ENCODE data around the gene AFF3.

AFF3 gene

DNA sequence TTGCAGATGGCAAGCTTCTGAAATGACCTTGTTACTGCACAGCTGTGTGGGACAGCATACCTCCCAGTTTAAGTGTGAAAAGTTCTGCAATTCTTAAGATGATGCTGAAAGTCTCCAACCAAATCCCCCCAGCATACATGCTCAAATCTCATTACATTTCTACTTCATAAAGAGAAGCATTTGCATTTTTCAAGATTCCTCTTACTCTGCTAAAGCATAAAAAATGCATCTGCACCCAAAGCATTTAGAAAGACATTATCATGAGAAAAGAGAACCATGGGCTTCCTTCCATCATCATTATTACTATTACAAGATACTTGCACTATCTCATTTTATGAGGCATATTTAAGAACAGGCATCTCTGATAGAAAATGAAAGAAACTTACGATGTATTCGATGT is 415.7 kb downstream of the AFF3 start:
- DNase-seq = no peak

DNA sequence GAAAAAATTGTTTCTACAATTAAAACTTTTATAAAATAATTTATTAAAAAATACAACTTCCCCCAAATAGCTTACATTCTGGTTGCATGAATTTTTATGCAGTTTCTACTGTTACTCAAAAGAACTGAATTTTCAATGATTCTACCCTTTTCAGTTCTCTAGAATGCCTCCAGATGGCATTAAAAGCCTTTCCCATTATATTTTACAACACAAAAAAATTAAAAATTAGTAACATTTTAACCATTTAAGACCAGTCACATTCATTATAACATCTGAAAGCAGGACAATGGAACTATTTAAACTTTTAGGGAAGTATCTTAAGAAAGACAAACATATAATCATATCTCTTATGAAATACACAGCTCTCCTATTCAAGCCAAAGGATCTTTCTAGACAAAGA is 416.6 kb downstream of the AFF3 start:
- no peak for DNase-seq

DNA sequence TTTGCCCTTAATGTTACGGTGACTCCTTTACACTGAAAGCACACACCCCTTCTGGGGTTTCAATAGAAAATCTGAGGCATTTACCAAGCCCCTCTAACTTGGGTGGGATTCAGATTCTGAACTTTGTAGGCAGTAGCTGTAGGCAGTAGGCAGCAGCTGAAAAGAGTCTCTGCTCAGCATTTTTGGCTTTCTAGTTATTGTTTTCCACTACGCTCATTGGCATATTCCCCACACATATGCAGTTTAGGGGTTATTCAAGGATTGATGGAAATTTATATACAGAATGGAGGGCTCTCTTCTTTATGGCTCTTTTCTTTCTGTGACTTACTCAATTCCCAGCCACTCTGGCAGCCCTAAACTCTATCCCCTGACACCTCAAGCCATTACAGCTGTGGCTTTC is 419.9 kb downstream of the AFF3 start:
- DNase-seq = no peak

DNA sequence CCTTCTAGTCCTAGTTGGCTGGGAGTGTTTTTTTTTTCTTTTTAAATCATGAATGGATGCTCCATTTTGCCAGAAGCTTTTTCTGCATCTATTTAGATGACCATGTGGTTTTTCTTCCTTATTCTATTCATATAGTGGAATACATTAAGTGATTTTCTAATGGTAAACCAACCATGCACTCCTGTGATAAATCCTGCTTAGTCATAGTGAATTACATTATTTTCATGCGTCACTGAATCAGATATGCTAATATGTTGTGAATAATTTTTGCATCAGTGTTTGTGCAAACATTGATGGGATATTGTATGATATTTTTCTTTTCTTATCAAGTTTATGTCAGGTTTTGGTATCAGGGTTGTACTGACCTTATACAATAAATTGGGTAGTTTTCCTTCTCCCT is 423.3 kb downstream of the AFF3 start:
- DNase-seq = no peak

DNA sequence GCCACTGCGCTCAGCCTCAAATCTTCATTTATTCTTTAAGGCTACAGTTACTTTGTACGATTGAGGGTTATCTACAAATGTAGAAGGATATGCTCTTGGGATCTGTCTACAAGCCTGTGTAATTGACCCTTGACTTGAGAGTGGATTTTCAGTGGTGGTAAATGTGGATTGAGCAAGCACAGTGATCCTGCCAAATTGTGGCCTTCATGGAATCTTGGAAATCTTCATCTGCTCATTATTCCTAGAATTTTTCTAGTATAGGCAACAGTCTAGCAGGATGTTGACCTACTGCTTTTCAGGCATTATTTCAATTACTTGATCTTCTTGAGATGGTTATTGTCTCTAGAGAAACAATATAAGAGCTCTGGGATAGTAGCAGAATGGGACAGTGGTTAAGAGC is 426.4 kb downstream of the AFF3 start:
- no peak for DNase-seq

DNA sequence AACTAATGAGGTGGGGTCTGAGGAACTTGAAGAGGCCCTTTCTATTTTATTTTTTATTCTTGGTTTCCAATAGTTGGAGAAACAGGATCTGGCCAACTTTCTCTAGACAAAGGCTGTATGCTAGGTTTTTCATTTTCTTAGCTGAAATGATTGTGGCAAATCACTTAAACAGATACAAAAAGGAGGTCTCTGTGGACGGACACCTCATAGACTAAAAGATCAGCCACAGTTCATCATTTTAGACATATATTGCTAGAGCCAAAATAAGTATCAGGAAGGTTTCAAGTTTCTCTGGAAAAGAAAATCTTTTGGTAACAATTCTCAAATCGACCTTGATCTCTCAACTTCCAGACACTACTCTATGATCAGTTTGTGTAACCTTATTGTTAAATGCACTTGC is 428.0 kb downstream of the AFF3 start:
- DNase-seq = no peak

DNA sequence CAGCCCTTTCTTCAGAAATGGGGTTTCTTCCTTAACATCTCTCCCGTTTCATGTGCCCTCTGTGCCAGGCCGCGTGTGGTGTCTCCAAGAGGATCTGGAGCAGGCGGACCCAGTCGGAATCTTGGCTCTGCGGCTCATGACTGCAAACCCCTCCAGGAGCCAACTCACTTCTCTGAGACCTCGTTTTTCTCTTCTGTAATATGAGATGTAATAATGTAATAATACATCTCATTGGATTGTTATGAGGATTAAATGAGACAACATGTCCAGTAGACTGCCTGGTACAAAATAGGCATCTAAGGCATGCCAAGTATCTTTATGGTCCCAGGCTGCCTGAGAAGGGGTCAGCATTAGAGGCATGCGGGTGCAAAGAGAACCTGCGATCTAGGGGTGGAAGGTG is 431.2 kb downstream of the AFF3 start:
- DNase-seq = no peak

DNA sequence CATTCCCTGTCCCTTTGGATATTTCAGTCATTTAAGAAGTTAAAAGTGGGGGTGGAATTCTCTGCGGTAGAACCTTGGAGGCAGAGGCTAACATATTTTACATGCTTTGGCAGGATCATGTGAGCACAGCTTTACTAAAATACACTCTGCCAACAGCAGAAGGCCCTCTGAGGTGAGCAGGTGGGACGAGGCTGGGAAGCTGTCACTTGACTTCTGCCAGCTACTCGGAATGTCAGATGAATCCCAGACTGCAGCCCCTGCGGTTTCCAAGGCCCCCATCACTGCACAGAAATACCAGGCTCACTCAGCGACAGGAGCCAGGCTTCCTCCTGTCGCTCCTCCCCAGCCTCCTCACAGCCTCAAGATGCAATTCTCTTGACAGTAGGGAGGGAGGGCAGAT is 431.7 kb downstream of the AFF3 start:
- DNase-seq = no peak

DNA sequence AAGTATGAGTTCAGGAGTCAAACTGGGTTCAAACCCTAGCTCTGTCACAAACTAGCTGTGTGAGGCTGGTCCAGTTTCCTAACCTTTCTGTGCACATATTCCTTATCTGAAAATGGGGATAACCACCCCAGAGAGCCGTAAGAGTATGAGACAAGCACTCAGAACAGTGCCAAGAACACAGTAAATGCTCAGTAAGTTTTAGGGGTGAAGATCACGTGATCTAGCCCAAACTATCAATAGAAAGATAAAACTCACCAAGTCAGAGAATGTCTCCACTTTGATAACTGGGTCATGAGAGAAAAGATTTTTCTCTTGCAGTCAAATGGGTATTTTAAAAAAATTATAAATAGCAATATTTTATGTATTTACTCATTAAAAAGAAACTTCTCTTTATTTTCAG is 433.2 kb downstream of the AFF3 start:
- DNase-seq = no peak

DNA sequence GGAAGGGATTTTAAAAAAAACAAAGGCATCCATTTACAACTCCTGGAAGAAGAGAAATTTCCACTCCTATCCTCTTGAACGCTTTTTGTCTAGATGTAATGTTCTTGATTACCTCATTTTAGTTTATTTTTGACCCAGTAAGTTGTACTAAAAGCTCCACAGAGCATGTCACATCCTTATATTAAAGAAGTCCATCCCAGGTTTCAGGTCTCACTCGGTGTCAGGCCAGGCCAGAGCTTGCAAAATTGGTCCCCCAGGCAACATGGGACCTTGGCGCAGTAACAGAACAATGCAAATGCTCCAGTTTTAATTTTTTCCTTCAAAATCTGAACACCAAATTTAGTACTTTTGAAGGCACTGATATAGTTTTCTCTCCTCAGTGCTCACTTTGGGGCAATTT is 434.2 kb downstream of the AFF3 start:
- DNase-seq = no peak

DNA sequence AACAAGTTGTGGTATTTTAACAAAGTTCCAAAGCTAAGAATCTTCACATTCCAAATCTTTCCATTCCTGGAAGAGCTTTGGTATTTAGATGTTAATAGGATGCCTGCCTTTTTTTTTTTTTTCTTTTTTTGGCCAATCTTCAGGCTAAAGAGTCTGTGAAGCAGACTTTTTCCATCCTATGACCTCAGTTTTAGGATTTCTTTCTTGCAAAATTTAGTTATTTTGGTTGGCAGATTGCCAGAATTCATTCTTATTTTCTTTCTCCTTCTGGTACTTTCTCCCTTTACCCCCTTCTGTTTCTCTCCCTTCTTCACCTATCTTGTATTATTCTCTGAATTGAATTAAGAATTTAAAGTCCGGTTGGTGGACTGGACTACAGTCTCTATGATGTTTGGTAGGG is 434.8 kb downstream of the AFF3 start:
- no peak for DNase-seq

DNA sequence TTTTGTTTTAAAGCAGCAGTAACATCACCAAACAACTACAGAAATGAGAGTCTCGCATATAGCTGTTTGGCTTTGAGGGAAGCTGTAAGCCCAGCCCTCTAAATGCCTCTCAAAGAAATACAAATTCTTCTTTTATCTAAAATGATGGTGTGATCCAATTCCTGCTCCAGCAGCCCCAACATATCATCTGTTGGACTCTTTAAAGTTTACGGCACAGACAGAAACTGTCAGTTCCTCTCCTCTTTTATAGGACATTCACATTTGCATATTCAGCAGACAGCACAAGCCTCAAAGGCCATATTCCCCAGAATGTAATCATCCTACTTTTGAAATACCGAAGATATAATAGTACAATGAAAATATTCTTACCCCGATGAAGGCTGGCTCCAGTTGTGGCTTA is 435.7 kb downstream of the AFF3 start:
- DNase-seq = no peak

DNA sequence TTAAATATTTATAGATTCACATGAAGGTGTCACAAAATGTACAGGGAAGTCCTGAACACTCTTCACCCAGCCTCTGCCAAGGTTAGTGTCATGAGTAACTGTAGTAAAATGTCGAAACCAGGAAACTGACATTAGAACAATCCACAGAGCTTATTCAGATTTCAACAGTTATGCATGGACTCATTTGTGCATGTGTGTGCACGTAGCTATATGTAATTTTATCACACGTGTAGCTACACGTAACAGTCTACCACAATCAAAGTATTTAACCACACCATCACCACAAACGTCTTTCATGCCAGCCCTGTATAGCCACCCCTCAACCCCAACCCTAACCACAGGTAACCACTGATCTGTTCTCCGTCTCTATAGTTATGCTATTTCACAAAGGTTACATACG is 440.9 kb downstream of the AFF3 start:
- no peak for DNase-seq

DNA sequence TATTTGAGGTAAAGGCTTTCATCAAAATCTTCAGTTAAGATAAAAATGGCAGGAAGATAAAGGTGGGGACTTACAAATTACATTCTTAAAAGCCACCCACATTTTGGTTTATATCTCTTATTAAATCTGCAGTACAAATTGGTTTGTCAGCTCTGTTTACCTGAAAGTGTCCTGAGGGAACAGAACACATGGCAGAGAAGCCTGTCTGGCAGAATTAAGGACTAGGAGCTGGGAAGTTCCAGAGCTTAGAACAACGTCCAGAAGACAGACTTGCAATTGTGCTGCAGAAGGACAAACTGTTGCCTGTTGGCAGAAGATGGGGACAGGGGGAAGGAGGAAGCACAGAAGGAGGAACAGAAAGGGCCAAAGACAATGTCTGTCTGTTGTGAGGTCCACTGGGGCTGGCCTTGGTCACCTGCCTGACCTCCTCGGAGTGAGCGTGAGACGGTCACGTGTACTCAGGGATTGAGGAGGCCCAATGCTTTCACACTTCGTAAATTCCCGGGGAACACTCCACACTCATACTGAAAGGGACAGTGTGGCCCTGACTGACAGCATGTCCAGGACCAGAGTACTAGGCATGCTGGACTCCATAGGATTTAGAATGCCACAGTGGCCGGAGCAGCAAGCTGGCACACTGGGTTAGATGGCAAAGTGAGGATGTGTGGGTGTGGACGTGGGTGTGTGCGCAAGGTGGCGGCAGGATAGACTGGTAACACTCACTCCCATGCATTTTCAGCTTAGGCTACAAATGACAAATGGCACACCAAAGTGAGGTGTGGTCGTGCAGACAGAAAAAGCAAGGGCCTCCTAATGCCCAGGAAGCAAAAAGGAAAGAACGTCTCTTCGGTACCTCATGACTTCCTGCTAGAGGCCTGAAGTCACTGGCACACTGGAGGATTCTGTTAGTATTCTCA is 441.6 kb downstream of the AFF3 start:
- no peak for DNase-seq

DNA sequence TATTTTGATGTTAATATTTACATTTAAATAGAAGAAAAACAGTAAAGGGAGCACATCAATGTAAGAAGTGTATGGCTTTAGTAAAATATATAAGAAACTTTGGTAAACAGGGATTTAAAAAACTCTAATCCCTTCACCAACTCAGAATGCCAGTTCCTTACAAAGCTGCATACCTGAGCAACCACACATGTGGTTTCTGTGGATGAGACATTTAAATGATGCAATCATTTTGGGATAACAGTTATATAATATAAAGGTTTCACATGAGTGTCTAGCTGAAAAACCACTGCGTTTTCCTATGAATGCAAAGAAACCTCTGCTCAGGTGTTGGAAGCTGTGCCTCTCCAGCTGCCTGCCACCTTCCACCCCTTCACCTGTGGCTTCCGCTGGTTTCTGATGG is 443.5 kb downstream of the AFF3 start:
- DNase-seq = no peak

DNA sequence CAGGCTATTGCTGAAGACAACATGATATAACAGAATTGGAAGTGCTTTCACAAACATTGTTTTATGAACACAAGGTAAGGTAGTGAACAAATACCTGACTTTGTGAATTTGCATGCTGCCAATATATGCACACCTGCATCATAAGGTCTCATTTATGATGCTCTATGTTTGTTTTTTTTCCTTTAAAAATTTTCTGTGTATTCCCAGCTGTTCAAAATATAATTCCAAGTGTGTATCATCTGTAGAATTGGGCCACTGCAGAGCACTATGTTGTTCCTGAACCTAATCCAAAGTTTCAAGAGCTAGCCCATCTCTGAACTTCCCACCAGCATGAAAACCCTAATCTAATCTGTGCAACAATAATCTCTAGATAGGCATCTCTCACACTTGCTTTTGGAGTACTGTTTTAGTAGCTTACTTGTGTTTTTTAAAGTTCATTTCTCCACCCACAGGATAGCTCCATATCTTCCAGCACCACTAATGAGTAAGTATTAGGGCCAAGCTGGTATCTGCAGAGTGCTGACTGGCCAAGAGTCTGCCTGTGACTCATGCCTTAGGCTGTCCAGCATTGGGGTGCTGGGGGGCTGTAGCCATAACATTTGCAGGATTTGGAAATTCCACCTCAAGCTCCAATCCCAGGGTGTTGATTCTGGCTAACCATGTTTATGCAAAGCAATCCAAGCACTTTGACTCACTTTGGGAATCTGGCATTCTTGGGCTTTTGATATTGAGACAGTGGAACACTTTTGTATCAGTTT is 444.4 kb downstream of the AFF3 start:
- DNase-seq = no peak

DNA sequence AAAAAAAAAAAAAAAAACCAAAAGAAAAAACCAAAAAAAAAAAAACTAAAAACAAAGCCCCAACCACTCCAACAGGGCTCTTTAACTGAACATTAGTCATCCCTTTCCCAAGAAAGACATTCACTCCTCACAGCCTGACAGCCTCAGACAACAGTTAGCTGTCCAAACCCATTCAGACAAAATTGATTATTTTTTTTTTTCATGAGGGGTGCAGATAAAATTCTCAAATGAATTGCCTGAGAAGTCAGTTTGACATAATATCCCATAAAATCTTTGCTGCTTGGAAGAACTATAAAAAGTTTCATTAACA is 446.5 kb downstream of the AFF3 start:
- DNase-seq = no peak

DNA sequence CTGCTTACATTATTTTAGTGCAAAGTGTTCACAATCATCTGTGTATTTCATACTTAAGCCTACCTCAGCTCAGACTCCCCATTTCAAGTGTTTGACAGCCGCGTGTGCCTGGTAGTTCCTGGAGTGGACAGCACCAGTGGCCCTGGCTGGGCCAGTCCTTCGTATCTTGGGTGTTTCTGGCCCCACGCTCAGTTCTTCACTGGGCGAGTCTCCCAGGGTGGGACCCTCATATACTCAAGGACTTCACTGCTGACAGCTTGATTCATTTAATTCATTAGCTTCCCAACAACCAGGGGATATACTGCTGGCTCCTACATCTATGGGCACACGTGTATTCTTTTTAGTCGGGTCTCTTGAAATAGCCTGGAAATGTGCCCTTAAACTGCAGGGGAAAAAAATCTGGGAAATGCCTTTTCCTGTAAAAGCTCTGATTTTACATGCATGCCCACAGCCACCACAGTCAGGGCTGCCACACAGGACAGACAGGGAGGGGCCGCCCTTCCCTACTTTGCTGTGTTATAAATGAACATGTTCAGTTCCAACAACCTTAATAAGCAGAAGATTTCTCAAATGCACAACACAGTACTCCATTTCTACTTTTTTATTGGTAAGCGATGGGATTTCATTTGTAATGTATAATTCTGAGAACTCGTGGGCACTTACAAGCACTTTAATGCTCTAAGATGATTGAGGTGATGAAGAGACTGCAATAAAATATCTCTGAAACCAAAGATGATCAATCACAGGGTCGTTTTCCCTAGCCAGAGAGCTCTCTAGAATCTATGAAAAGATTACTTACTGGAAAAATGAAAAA is 447.1 kb downstream of the AFF3 start:
- DNase-seq = no peak

DNA sequence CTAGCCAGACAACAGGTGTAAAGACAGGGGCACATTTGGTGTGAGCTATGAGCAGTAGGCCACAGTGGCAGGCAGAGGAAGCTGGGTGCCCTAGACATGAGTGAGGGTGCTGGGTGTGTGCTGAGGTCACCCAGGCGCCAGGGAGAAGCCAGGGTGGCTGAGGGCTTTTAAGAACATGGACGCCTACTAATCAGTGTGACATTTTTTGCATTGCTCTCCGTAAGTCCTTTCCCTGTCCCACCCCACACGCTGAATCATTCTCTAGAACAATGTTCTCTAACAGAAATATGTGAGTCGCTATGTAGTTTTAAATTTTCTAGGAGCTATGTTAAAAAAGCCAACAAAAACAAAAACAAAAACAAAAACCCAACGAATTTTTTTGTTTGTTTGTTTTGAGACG is 448.1 kb downstream of the AFF3 start:
- no peak for DNase-seq

DNA sequence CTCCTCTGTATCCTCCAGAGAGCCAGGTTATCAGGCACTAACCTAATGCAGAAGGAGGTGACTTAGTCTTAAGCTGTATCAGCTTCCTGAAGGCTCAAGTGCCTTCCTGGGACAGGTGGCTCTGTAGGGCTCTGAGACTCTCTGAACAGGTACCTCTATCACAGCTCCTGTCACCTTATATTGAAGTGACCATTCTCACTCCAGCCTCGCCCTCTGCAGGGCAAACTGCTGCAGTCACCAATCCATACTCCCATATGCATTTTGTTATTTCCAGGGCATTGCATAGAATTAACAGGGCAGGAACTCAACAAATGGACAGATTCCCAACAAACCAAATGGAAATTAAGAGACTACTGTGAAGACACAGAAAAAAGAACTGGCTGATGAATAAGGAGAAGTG is 449.6 kb downstream of the AFF3 start:
- no peak for DNase-seq

DNA sequence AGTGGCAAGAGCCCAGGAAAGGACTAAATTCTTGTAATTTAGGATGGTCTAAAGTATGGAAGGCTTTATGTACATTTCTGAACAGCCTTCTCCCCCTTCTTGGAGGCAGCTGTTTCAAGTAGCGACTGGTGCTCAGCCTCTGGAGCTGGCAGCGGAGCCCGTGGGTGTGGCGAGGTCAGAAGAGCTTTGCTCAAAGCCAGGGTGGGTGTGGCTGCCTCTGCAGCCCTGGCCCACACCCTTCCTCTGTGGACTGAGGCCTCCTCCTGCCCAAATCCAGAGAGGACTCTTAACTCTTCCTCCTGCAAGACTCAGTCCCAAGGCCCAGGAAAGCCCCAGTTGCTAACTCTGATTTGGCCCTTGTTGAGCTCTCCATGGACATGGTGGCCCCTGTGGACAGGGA is 450.5 kb downstream of the AFF3 start:
- no peak for DNase-seq

DNA sequence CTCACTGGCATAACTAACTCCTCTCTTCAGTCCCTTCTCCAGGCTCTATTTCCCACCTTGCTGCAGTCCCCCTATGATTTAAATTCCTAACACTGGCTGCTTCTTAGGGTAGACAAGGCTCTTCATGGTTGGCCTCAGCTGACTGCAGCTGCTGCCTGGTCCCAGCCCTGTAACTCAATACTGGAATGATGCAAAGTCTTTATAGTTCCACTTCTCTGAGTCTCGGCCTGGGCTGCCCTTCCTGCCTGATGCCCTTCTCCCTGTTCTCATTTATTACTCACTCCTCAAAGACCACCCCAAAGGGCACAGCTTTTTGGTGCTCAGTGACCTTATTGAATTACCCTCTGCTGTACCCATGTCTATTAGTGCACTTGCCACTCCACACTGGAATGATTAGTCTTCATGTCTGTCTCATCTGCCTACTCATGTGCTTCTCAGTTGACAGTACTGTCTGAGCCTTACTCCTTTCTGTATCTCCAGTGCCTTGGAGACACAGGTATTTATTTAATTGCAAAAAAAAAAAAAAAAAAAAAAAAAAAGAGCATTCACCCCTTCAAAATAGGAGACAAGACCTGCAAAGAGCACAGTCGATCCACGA is 453.1 kb downstream of the AFF3 start:
- no peak for DNase-seq

DNA sequence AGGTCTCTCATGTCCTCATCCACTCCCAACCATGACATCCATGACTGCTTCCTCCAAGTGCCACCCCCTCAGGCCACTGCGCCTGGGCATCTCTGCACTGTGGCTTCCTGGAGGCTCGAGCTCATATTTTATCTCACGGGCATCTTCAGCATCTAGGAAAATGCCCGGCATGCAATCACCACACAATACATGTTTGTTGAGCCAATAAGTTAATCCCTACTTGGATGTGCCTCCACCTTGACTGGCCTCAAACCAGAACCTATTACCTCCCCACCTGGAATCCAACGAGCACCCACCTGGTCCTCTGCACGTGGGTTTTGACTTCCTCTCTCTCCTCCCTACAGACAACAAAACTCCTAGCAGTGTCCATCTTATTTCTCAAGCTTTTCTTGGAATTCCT is 453.7 kb downstream of the AFF3 start:
- no peak for DNase-seq
